Measurements from ENCODE around the gene PCDHA12.
"Not testable (repeated sequence)": the region's sequence is repeated elsewhere in the genome, so short reads cannot be mapped to it uniquely, and the experiment has no call there.

The PCDHA12 gene

GRCh38 chr5:140875085-140876065 is at the start of gene PCDHA12:
TSS of gene PCDHA12 (plus strand) at chr5:140875308. CDS start at chr5:140875473, 165 bp downstream.
- H3K4me3 ChIP-seq (ENCODE audit: low read depth, low read length) = no peak within 1 kb of the TSS
- no peak for TF ChIP-seq CTCF (IDR thresholded peaks at IDR 0.05; ENCODE audit: borderline replicate concordance, insufficient read depth, low read depth, low read length)

- no peak for TF ChIP-seq CTCF (IDR thresholded peaks at IDR 0.05; ENCODE audit: borderline replicate concordance, insufficient read depth, low read depth, low read length)
- no peak within 1 kb of the TSS for H3K4me3 ChIP-seq (ENCODE audit: low read depth, low read length)
Observed at GRCh38 chr5:140827704-140828361, 47.3 kb upstream of the PCDHA12 start, which contains the start of gene PCDHA6. TSS of gene PCDHA6 (plus strand) at chr5:140827960. CDS start at chr5:140828092, 132 bp downstream.

GRCh38 chr5:140828362-140828737 is 46.8 kb upstream of the PCDHA12 start:
- no peak overlapping the region for H3K4me3 ChIP-seq (ENCODE audit: low read depth, low read length)
- no peak for TF ChIP-seq CTCF (IDR thresholded peaks at IDR 0.05; ENCODE audit: borderline replicate concordance, insufficient read depth, low read depth, low read length)

GRCh38 chr5:140829511-140830501 is 45.3 kb upstream of the PCDHA12 start:
- not testable (repeated sequence) for H3K4me3 ChIP-seq (ENCODE audit: low read depth, low read length)

GRCh38 chr5:140833993-140834392 is 41.1 kb upstream of the PCDHA12 start, which contains the start of gene PCDHA7:
TSS of gene PCDHA7 (plus strand) at chr5:140834269. CDS start at chr5:140834384, 115 bp downstream.
- no peak for TF ChIP-seq CTCF (IDR thresholded peaks at IDR 0.05; ENCODE audit: borderline replicate concordance, insufficient read depth, low read depth, low read length)
- no peak within 1 kb of the TSS for H3K4me3 ChIP-seq (ENCODE audit: low read depth, low read length)

- not testable (repeated sequence) for H3K4me3 ChIP-seq (ENCODE audit: low read depth, low read length)
Observed at GRCh38 chr5:140834439-140835008, 40.6 kb upstream of the PCDHA12 start.

- no peak overlapping the region for H3K4me3 ChIP-seq (ENCODE audit: low read depth, low read length)
- TF ChIP-seq CTCF (IDR thresholded peaks at IDR 0.05; ENCODE audit: borderline replicate concordance, insufficient read depth, low read depth, low read length) = no peak
Observed at GRCh38 chr5:140835622-140836510, 39.2 kb upstream of the PCDHA12 start.

Measured in GM12875 (cell line).